Stimulated activated effector memory CD8-positive, alpha-beta T cell treated with anti-CD3 and anti-CD28 coated beads, Interleukin-12 subunit alpha, Interleukin-12 subunit beta, amount 100 ng/mL, for 72 hours (primary cell): ENCODE results near the gene FAM76B.

Source experiments
- ATAC-seq: fragments of 150-1000 bp; cut with Tn5 transposase; 2 replicates; pipeline ENCODE4 v1.10.0; 2021
- DNase-seq, 2 donors: peaks; one replicate each; pipeline ENCODE4 v3.0.0; 2021 to 2022; ENCODE audit warnings: low spot score in 2 of 2
- H3K27ac Mint-ChIP-seq: one replicate; pipeline ENCODE4 v1.8.0; 2022; ENCODE audit warnings: mild to moderate bottlenecking, mixed read lengths
- H3K36me3 Mint-ChIP-seq: one replicate; pipeline ENCODE4 v1.8.0; 2022; ENCODE audit warnings: mild to moderate bottlenecking, mixed read lengths
- H3K4me1 Mint-ChIP-seq: one replicate; pipeline ENCODE4 v1.8.0; 2022; ENCODE audit warnings: mixed read lengths
- H3K4me3 Mint-ChIP-seq: one replicate; pipeline ENCODE4 v1.8.0; 2022; ENCODE audit warnings: mild to moderate bottlenecking, mixed read lengths
- H3K9me3 Mint-ChIP-seq: one replicate; pipeline ENCODE4 v1.8.0; 2022; ENCODE audit warnings: mixed read lengths

FAM76B gene

DNA sequence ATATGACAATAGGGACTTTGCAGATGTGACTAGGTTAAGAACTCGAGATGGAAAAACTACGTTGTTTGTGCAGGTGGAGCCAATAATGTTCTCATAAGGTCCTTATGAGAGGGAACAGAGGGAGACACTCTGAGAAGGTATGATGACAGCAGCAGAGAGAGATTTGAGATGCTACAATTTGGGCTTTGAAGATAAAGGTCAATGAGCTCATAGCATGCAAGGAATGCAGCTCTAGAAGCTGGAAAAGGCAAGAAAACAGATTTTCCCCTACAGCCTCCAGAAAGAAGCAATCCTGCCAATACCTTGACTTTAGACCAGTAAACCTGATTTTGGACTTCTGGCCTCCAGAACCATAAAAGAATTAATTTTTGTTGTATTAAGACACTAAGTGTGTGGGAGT lies 21.1 kb downstream of the FAM76B start:
- DNase-seq (no peak), ATAC-seq (no peak)
- Mint-ChIP-seq H3K4me1 (no peaks in the 10 kb centered on the region), H3K9me3 (no peaks in the 10 kb centered on the region), H3K27ac (no peak overlapping the region), H3K36me3 (peaks cover 44% of the 10 kb centered on the region), H3K4me3 (no peak overlapping the region)

DNA sequence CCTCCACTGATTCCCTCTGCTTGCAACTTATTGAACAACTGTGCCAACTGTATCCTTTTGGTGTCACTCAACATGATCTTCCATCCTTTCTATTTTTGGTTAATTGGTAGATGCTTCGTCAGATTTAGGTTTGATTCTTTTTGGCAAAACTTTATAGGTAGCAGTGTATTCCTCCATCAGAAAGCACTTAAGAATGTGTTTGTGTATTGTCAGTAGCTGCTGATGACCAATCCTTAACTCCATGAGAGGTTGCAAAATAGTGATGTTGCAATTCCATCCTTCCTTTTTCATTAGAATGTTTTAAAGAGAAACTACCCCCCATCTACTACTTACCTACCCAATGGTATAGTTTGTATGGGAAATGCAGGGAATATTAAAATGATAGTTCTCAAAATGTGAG lies 22.1 kb downstream of the FAM76B start:
- no peaks in the 10 kb centered on the region for H3K9me3 Mint-ChIP-seq
- no peak overlapping the region for H3K4me3 Mint-ChIP-seq
- no peak overlapping the region for H3K27ac Mint-ChIP-seq
- peaks cover 33% of the 10 kb centered on the region for H3K36me3 Mint-ChIP-seq
- ATAC-seq: no peak
- no peak for DNase-seq
- H3K4me1 Mint-ChIP-seq: no peaks in the 10 kb centered on the region

DNA sequence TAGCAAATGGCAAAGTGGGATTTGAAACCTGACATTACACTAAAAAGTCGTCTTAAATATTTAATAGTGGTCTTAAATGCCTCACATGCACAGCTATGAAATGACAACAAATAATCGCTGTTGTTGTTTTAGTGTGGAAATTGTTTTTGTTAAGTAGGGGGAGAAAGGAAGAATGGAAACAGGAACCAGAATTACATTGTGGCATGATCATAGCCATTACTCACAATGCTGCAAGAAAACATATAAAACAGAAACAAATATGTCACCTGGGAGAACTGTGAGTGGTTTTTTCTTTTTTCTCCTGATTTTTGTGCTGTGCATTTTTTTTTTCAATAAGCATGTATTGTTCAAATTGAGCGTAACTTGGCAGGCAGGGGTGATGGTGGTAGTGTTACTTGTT lies 22.9 kb downstream of the FAM76B start:
- no peak overlapping the region for H3K27ac Mint-ChIP-seq
- H3K4me1 Mint-ChIP-seq: no peaks in the 10 kb centered on the region
- DNase-seq: no peak
- peaks cover 25% of the 10 kb centered on the region for H3K36me3 Mint-ChIP-seq
- no peak for ATAC-seq
- H3K4me3 Mint-ChIP-seq: no peak overlapping the region
- H3K9me3 Mint-ChIP-seq: no peaks in the 10 kb centered on the region

DNA sequence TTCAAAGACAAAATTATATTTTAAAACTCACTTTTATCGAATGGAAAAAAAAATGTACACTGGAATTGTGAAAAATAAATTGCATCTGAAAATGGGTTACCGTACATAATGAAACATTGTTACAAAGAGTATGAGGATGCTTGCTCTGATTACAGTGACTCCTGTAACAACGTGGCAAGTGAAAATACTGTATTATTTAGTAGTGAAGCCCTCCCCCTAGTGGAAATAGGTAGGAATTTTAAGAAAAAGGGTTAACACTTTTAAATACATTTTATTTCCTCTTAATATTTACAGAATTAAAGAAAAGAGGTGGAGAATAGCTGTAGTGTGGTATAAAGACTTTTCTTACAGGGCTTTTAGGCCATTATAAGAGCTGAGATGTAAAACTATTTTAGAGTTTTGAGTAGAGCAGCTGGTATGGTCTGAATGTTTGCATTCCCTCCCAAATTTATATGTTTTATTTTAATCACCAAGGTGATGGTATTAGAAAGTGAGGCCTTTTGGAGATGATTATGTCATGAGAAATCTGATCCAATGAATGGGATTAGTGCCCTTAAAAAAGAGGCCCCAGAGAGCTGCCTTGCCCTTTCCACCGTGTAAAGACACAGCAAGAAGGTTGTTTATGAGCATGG lies 25.2 kb downstream of the FAM76B start:
- ATAC-seq: peak; percentile 71
- peaks cover 4% of the 10 kb centered on the region for H3K36me3 Mint-ChIP-seq
- H3K27ac Mint-ChIP-seq: no peak overlapping the region
- H3K4me1 Mint-ChIP-seq: no peaks in the 10 kb centered on the region
- no peaks in the 10 kb centered on the region for H3K9me3 Mint-ChIP-seq
- H3K4me3 Mint-ChIP-seq: no peak overlapping the region
- DNase-seq: no peak

DNA sequence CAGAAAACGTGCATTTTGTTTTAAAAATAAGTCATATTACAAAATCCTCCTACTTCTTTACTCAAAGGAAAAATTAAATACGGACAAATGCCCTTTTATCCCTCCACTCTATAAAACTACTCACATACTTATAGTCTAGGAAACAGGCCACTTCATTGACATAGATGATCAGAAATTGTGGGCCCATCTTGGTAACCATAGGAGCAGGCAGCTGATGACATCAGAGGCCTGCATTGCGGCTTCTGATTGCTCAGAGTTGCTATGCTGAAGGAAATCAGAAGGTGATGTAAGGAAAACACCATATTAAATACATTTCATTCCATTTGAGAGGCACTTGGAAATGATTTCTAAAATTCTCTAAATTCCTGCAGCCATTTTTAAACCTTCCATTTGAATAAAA lies 27.0 kb downstream of the FAM76B start:
- Mint-ChIP-seq H3K4me3 (no peak overlapping the region), H3K27ac (no peak overlapping the region), H3K4me1 (no peaks in the 10 kb centered on the region), H3K9me3 (no peaks in the 10 kb centered on the region), H3K36me3 (no peaks in the 10 kb centered on the region)
- no peak for ATAC-seq
- no peak for DNase-seq

DNA sequence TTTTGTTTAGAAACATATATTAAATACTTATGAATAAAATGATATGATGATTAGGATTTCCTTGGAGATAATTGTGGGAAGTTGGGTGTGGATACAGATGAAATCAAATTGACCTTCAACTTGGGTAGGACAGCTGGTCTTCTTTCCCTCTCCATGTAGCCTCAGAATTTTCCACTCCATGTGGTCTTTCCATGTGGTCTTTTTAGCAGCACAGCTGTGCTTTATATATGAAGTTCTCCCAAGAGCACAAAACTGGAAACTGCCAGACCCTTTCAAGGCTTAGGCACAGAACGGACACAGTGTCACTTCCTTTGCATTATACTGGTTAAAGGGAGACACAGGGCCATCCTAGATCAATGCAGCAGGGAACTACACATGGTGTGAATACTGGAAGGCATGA lies 28.6 kb downstream of the FAM76B start:
- no peaks in the 10 kb centered on the region for H3K36me3 Mint-ChIP-seq
- H3K4me1 Mint-ChIP-seq: no peaks in the 10 kb centered on the region

DNA sequence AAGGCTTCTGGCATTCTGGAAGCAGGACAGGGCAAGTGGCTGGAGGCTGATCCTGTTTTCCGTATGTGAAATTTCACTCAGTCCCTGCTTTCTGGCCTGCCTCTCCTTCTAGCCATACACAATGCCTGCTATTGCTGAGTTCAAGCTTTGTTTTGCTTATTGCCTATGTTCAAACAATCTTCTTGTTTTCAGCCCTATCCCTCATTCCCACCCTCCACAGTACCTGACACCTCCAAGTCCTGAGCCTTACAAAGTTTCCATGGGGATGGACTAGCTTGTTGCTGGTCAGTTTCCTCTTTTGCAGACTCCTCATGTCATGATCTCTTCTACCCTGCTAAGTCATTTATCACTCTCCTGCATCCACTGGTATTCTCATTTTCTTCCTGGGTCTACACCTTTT lies 38.1 kb downstream of the FAM76B start:
- no peak for ATAC-seq
- H3K27ac Mint-ChIP-seq: no peak overlapping the region
- H3K4me3 Mint-ChIP-seq: no peak overlapping the region
- H3K9me3 Mint-ChIP-seq: no peaks in the 10 kb centered on the region
- no peak for DNase-seq
- H3K4me1 Mint-ChIP-seq: no peaks in the 10 kb centered on the region
- H3K36me3 Mint-ChIP-seq: no peaks in the 10 kb centered on the region

More for the DNA sequence above, 28.6 kb downstream of the FAM76B start:
- ATAC-seq (no peak), DNase-seq (no peak)
- H3K4me3 Mint-ChIP-seq: no peak overlapping the region
- H3K9me3 Mint-ChIP-seq: no peaks in the 10 kb centered on the region
- H3K27ac Mint-ChIP-seq: no peak overlapping the region

DNA sequence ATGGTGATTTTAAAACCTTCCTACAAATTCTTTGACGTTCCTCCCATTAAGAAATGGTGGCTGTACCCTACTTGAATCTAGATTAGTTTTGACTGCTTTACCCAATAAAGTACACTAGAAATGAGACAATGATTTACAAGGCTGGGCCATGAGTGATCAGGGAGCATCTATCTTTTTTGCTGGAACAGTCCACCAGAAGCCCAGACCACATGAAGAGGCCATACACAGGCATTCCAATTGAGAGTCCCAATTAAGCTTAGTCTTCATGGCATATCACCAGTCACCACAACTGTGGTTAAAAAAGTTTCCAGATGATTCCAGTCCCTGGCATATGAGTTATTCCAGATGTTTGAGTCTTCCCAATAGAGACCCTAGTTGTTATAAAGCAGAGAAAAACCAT lies 39.5 kb downstream of the FAM76B start:
- DNase-seq (no peak), ATAC-seq (no peak)
- no peaks in the 10 kb centered on the region for H3K9me3 Mint-ChIP-seq
- no peak overlapping the region for H3K27ac Mint-ChIP-seq
- no peaks in the 10 kb centered on the region for H3K36me3 Mint-ChIP-seq
- H3K4me1 Mint-ChIP-seq: no peaks in the 10 kb centered on the region
- no peak overlapping the region for H3K4me3 Mint-ChIP-seq

DNA sequence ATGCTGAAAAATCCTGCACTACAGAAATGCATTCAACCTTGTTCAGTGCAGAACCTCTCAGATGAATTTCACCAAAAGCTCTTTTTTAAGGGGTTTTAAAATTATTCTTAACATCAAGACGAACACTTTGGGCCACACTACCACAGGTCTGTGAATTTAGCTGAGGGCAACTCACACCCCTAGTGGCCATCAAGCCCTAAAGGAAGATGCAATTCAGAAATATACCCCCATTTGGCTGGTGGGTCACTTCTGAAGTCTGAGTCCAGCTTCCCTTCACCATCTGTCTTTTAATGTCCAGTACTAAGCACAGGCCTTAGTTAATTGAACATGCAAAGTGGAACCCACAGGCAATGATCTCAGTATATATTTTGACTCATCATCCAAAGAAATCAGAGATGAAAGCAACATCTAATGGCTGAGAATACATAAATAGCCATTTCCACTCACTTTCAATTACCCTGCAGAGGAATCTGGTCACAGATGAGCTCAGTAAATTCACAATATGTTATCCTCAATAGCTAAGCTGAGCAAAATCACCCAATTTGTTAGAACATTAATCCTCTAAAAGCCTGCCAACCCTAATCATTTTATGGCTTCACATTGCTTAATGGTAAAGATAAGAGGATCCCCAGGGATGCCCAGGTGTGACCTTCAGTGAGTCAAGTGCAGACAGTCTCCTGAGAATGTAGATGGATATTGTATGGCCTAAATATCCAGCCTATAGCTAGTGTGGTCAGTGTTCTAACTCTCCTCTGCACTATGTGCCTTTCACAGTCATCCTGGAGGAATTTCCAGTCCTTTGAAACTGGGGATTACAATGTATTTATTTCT lies 50.3 kb downstream of the FAM76B start:
- H3K9me3 Mint-ChIP-seq: no peaks in the 10 kb centered on the region
- DNase-seq (no peak), ATAC-seq (no peak)
- H3K27ac Mint-ChIP-seq: no peak overlapping the region
- H3K4me1 Mint-ChIP-seq: no peaks in the 10 kb centered on the region
- no peak overlapping the region for H3K4me3 Mint-ChIP-seq
- no peaks in the 10 kb centered on the region for H3K36me3 Mint-ChIP-seq

DNA sequence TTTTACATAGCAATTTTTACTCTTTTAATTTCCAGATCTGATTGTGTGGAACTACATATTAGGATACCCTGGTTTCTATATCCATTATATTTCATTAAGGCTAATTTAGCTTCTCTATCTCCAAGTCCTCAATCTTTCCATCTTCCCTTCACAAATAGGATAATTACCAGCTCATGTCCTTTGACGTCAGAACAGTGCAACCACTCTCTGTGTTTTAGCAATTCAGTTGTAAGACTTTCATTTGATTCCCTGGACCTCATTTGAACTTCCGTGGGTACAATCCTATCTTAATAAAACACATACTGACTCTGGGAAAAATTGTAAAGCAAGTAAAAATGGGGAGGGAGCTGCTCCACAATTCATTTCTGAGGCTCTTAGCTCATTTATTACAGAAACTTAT lies 52.8 kb downstream of the FAM76B start:
- DNase-seq: no peak
- no peak overlapping the region for H3K4me3 Mint-ChIP-seq
- no peak overlapping the region for H3K27ac Mint-ChIP-seq

DNA sequence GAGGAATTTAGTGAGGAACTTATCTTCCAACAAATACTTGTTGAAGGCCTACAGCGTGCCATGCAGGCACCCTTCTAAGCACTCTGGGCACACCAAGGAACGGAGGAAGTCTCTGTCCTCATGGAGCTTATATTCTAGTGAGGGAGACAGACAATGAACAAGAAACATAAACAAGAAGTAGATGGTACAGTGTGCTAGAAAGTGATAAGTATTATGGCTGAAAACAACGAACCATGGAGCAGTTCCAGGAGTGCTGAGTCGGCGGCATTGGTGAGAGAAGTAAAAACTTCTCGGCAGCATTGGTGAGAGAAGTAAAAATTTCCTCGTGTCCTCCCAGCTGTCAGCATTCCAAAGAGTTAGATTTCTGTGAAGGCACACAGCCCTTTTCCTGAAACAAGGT lies 53.2 kb downstream of the FAM76B start:
- ATAC-seq: no peak
- Mint-ChIP-seq H3K36me3 (no peaks in the 10 kb centered on the region), H3K9me3 (no peaks in the 10 kb centered on the region), H3K4me1 (no peaks in the 10 kb centered on the region), H3K4me3 (no peak overlapping the region), H3K27ac (no peak overlapping the region)
- DNase-seq: no peak

More for the DNA sequence above, 52.8 kb downstream of the FAM76B start:
- Mint-ChIP-seq H3K4me1 (no peaks in the 10 kb centered on the region), H3K36me3 (no peaks in the 10 kb centered on the region), H3K9me3 (no peaks in the 10 kb centered on the region)
- no peak for ATAC-seq

DNA sequence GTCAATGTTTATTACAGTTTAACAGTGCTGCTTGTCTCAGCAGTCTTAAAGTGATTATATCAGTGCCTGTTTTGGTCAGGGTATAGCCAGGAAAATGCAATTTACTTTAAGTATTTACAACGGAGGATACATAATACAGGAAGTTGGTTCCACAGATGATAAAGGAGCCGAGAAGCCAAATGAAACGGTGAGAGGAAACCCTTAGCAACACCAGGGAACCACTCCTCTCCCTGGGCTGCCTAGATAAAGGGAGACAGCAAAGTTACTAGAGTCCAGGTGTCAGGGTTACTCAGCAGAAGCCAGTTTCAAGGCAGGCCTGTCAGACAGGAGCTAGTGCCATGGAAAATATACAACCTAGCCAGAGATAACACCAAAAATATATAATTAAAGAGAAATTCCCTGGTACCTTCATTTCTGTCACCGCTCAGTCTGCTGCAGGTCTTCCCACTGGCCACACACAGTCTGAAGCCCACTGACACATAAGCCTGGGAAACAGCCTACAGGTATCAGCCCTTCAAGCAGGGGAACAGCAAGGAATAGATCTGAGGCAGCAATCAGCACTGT lies 55.5 kb downstream of the FAM76B start:
- H3K36me3 Mint-ChIP-seq: no peaks in the 10 kb centered on the region
- H3K4me1 Mint-ChIP-seq: no peaks in the 10 kb centered on the region
- no peak overlapping the region for H3K4me3 Mint-ChIP-seq
- DNase-seq (no peak), ATAC-seq (no peak)
- H3K9me3 Mint-ChIP-seq: no peaks in the 10 kb centered on the region
- no peak overlapping the region for H3K27ac Mint-ChIP-seq

DNA sequence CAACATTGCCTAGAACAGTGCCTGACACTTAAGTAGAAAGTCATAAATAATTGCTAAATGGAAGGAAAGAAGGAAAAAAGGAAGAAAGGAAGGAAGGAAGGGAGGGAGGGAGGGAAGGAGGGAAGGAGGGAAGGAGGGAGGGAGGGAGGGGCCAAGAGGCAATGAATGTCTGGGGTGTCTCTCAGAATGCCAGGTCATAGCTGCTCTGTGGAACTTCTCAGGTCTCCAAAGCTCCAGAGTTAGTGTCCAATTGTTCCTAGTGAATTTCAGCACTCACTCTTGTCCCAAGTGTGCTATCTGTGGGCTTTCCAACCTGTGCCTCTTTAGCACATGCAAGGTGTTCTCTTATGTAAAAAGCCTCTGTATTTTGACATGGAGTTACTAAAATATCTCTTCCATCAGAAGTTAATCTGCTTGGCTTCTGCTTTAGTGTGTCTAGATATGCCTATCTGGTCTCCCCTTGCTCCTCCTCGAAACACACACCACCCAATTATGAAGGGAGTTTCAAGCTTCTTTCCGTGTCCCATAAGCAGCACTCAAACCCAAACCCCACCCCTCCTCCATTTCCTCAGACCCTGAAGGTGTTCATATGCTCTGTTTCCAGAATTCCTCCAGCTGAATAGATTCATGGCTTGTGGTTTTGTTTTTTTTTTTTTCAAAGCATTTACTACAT lies 56.5 kb downstream of the FAM76B start:
- Mint-ChIP-seq H3K36me3 (no peaks in the 10 kb centered on the region), H3K4me1 (no peaks in the 10 kb centered on the region), H3K27ac (no peak overlapping the region), H3K4me3 (no peak overlapping the region), H3K9me3 (no peaks in the 10 kb centered on the region)
- ATAC-seq (no peak), DNase-seq (no peak)

DNA sequence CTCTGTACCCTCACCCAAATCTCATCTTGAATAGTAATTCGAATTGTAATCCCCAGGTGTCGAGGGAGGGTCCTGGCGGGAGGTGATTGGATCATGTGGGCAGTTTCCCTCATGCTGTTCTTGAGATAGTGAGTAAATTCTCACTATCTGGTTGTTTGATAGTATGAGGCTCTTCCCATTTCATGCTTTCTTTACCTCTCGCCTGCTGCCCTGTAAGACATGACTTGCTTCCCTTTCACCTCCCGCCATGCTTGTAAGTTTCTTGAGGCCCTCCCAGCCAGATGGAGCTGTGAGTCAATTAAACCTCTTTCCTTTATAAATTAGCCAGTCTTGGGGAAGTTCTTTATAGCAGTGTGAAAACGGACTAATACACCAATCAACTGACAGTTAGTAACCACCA lies 60.1 kb downstream of the FAM76B start:
- Mint-ChIP-seq H3K4me1 (no peaks in the 10 kb centered on the region), H3K4me3 (no peak overlapping the region), H3K36me3 (no peaks in the 10 kb centered on the region), H3K9me3 (no peaks in the 10 kb centered on the region), H3K27ac (no peak overlapping the region)
- no peak for ATAC-seq
- DNase-seq: no peak

DNA sequence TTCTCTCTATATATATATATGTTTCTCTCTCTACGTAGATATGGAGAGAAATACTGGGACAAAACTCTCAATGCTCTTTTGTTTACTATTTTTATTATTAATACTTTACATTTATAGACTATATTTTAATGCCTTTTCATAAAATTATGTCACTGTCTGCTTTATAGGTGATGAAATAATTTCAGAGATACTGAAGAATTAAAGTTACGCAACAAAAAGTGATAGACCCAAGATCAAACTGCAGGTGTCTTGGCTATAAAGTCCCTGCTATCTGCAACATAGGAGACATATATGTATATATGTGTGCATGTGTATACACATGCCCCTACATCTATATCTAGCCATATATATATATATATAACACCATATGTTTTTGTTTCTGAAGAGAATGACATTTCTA lies 60.8 kb downstream of the FAM76B start:
- no peak for ATAC-seq
- Mint-ChIP-seq H3K9me3 (no peaks in the 10 kb centered on the region), H3K4me1 (no peaks in the 10 kb centered on the region), H3K4me3 (no peak overlapping the region), H3K27ac (no peak overlapping the region), H3K36me3 (no peaks in the 10 kb centered on the region)
- no peak for DNase-seq

DNA sequence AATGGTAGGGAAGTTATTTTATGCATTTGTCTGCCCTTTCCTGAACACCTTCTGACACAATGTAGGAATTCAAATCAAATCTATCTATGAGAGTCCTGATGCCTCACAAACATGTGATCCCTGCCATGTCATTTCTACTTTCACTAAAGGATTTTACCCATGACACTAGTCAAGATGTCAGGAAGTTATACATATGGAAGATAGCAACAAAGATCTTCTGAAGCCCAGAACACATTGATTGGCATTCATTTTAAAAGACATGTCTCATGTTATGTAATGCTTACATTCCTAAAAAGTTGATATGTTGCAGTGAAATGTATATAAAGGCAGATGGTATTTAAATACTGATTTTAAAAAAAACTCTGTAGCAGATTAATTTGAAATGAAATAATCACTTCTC lies 61.5 kb downstream of the FAM76B start:
- no peaks in the 10 kb centered on the region for H3K4me1 Mint-ChIP-seq
- H3K4me3 Mint-ChIP-seq: no peak overlapping the region
- H3K27ac Mint-ChIP-seq: no peak overlapping the region
- no peaks in the 10 kb centered on the region for H3K9me3 Mint-ChIP-seq
- no peak for DNase-seq
- no peaks in the 10 kb centered on the region for H3K36me3 Mint-ChIP-seq
- no peak for ATAC-seq
